ENCODE results near the gene RAD51B.
"Not testable (repeated sequence)": the region's sequence is repeated elsewhere in the genome, so short reads cannot be mapped to it uniquely, and the experiment has no call there.

The RAD51B gene

GRCh38 chr14:68274725-68275124, 455.1 kb downstream of the RAD51B start:
- DNase-seq (ENCODE audit: low read depth): no peak

- DNase-seq (ENCODE audit: low read depth): no peak
These were observed 459.2 kb downstream of the RAD51B start for GRCh38 chr14:68278576-68279436.

- no peak for DNase-seq (ENCODE audit: low read depth)
These were observed 459.8 kb downstream of the RAD51B start for GRCh38 chr14:68279437-68279720.

- DNase-seq (ENCODE audit: low read depth): no peak
These were observed 460.2 kb downstream of the RAD51B start for GRCh38 chr14:68279777-68280233.

- no peak for DNase-seq (ENCODE audit: low read depth)
These were observed 461.9 kb downstream of the RAD51B start for GRCh38 chr14:68281497-68281896.

GRCh38 chr14:68282479-68283377, 463.1 kb downstream of the RAD51B start:
- DNase-seq (ENCODE audit: low read depth): no peak

GRCh38 chr14:68283378-68284123, 464.0 kb downstream of the RAD51B start:
- DNase-seq (ENCODE audit: low read depth): no peak

- no peak for DNase-seq (ENCODE audit: low read depth)
These were observed 464.8 kb downstream of the RAD51B start for GRCh38 chr14:68284333-68284732.

GRCh38 chr14:68284834-68285233, 465.3 kb downstream of the RAD51B start:
- DNase-seq (ENCODE audit: low read depth): no peak

GRCh38 chr14:68285421-68286179, 466.0 kb downstream of the RAD51B start:
- DNase-seq (ENCODE audit: low read depth): no peak

- DNase-seq (ENCODE audit: low read depth): no peak
These were observed 467.1 kb downstream of the RAD51B start for GRCh38 chr14:68286667-68287066.

GRCh38 chr14:68289452-68289851, 469.9 kb downstream of the RAD51B start:
- not testable (repeated sequence) for DNase-seq (ENCODE audit: low read depth)

GRCh38 chr14:68291820-68292219, 472.2 kb downstream of the RAD51B start:
- DNase-seq (ENCODE audit: low read depth): no peak

- DNase-seq (ENCODE audit: low read depth): no peak
These were observed 473.0 kb downstream of the RAD51B start for GRCh38 chr14:68292441-68293215.

- no peak for DNase-seq (ENCODE audit: low read depth)
These were observed 473.8 kb downstream of the RAD51B start for GRCh38 chr14:68293404-68293803.

- DNase-seq (ENCODE audit: low read depth): no peak
These were observed 475.8 kb downstream of the RAD51B start for GRCh38 chr14:68295316-68295816.

- DNase-seq (ENCODE audit: low read depth): no peak
These were observed 477.5 kb downstream of the RAD51B start for GRCh38 chr14:68297039-68297438.

- no peak for DNase-seq (ENCODE audit: low read depth)
These were observed 478.4 kb downstream of the RAD51B start for GRCh38 chr14:68297876-68298468.

- no peak for DNase-seq (ENCODE audit: low read depth)
These were observed 481.0 kb downstream of the RAD51B start for GRCh38 chr14:68300608-68301007.

GRCh38 chr14:68301219-68301618, 481.6 kb downstream of the RAD51B start:
- no peak for DNase-seq (ENCODE audit: low read depth)

Measured in HS-5 (cell line).